Caco-2 (cell line): ENCODE data around the gene CRTC1. TPM values are rescaled to one million over a fixed set of nuclear protein-coding genes. Genes with fewer than 3 reads are reported as not detected.

ENCODE experiments used
- BruUV-seq: library from RNA; stranded (reverse); fragments of 400-500 nt; replicated peaks from 2 replicates; lab custom pipeline; 2021; lab: Mats Ljungman, UMichigan
- CTCF ChIA-PET: fragments of 300-600 bp; sonication (Branson Sonifier 250); formaldehyde crosslinking; loops from one replicate; lab custom pipeline; 2022; ENCODE audit warnings: antibody characterized with exemption; lab: Charles Lee
- POLR2A ChIA-PET: fragments of 300-600 bp; sonication (Branson Sonifier 250); formaldehyde crosslinking; loops from one replicate; lab custom pipeline; 2022; ENCODE audit warnings: antibody characterized with exemption; lab: Charles Lee
- DNase-seq, 2 experiments: peaks; one replicate each; pipeline versions ENCODE4 v3.0.0 to v3.0.0-alpha.2; 2020 to 2022
- H3K27me3 ChIP-seq: replicated peaks from 2 replicates; pipeline ENCODE4 v1.6.0; 2011; ENCODE audit warnings: low read length; ENCODE audit not compliant: control insufficient read depth, insufficient read depth
- H3K36me3 ChIP-seq: 2 replicates; pipeline ENCODE4 v1.5.1; 2011; ENCODE audit warnings: low read length; ENCODE audit not compliant: control insufficient read depth, insufficient read depth
- H3K4me1 ChIP-seq: fragments of 250-450 bp; sonication (Bioruptor Pico); 2 replicates; pipeline ENCODE4 v1.5.1; 2020; ENCODE audit warnings: mild to moderate bottlenecking
- H3K4me3 ChIP-seq: 2 replicates; pipeline ENCODE4 v1.5.1; 2011; ENCODE audit warnings: low read depth, mild to moderate bottlenecking, control low read depth, low read length
- H3K9me3 ChIP-seq: fragments of 250-450 bp; sonication (Bioruptor Pico); 2 replicates; pipeline ENCODE4 v1.5.1; 2020; ENCODE audit warnings: mild to moderate bottlenecking, moderate library complexity
- H3K27ac Mint-ChIP-seq: one replicate; pipeline ENCODE4 v1.8.0; 2022; ENCODE audit warnings: mixed read lengths; ENCODE audit not compliant: unreplicated experiment
- H3K27me3 Mint-ChIP-seq: one replicate; pipeline ENCODE4 v1.8.0; 2022; ENCODE audit warnings: mixed read lengths; ENCODE audit not compliant: insufficient read depth, unreplicated experiment
- H3K36me3 Mint-ChIP-seq: one replicate; pipeline ENCODE4 v1.8.0; 2022; ENCODE audit warnings: mild to moderate bottlenecking, mixed read lengths; ENCODE audit not compliant: insufficient read depth, unreplicated experiment
- H3K4me1 Mint-ChIP-seq: one replicate; pipeline ENCODE4 v1.8.0; 2022; ENCODE audit warnings: low read depth, mixed read lengths; ENCODE audit not compliant: unreplicated experiment
- H3K4me3 Mint-ChIP-seq: one replicate; pipeline ENCODE4 v1.8.0; 2022; ENCODE audit warnings: mild to moderate bottlenecking, moderate library complexity, mixed read lengths; ENCODE audit not compliant: unreplicated experiment
- H3K9me3 Mint-ChIP-seq: one replicate; pipeline ENCODE4 v1.8.0; 2022; ENCODE audit warnings: mixed read lengths; ENCODE audit not compliant: unreplicated experiment
- CTCF ChIP-seq, 2 experiments: fragments of 200-600 bp in 1 of 2; IDR thresholded peaks; 1 replicate in 1 of 2; 2 replicates in 1 of 2; pipeline versions ENCODE4 v1.5.1 to v1.8.0; 2011 to 2022; ENCODE audit warnings: antibody characterized with exemption in 1 of 2, control low read depth in 1 of 2, inconsistent platforms in 1 of 2, low read depth in 1 of 2, low read length in 1 of 2, mild to moderate bottlenecking in 1 of 2, moderate library complexity in 1 of 2; ENCODE audit not compliant: insufficient read depth in 1 of 2, severe bottlenecking in 1 of 2, unreplicated experiment in 1 of 2
- intact Hi-C: fragments of 100-400 bp; cut with micrococcal nuclease; formaldehyde crosslinking; loops from one replicate; pipeline ENCODE4 v1.10.0; 2022; ENCODE audit not compliant: unreplicated experiment
- total RNA-seq: library from RNA; stranded (reverse); gene quantifications from 2 replicates; pipeline ENCODE4 v1.2.3, GENCODE V29; 2022

Gene CRTC1
- total RNA-seq, 1 experiment from 2014 or later, result 13.8 TPM

GRCh38 chr19:18669524-18669817 is 14.0 kb upstream of the CRTC1 start:
- H3K27me3 Mint-ChIP-seq, result no peaks in the 10 kb centered on the region
- no peaks in the 10 kb centered on the region for H3K27me3 ChIP-seq
- BruUV-seq, result no TSS peak
- H3K27ac Mint-ChIP-seq, result no peak overlapping the region
- H3K9me3 Mint-ChIP-seq, result no peaks in the 10 kb centered on the region
- DNase-seq, result no peak
- no peak for TF ChIP-seq CTCF (IDR thresholded peaks at IDR 0.05; ENCODE audit: insufficient read depth in 1 of 2, low read depth in 1 of 2, low read length in 1 of 2, severe bottlenecking in 1 of 2, unreplicated experiment in 1 of 2)
- POLR2A ChIA-PET, result no interaction called here
- H3K4me1 ChIP-seq, result no peaks in the 10 kb centered on the region
- no peaks in the 10 kb centered on the region; the same call in 1 of the 2 replicates for H3K36me3 ChIP-seq
- no peaks in the 10 kb centered on the region for H3K4me1 Mint-ChIP-seq
- H3K9me3 ChIP-seq, result no peaks in the 10 kb centered on the region
- no peak overlapping the region for H3K4me3 Mint-ChIP-seq
- CTCF ChIA-PET, result no interaction called here
- no peak overlapping the region for H3K4me3 ChIP-seq
- intact Hi-C loops, result no loop called here
- H3K36me3 Mint-ChIP-seq, result peaks cover 5% of the 10 kb centered on the region

- CTCF ChIA-PET, result no interaction called here
- Histone ChIP-seq H3K27me3 (no peaks in the 10 kb centered on the region), H3K36me3 (no peaks in the 10 kb centered on the region; the same call in 1 of the 2 replicates), H3K9me3 (no peaks in the 10 kb centered on the region), H3K4me3 (no peak overlapping the region), H3K4me1 (no peaks in the 10 kb centered on the region)
- POLR2A ChIA-PET, result no interaction called here
- no peak overlapping the region for H3K27ac Mint-ChIP-seq
- no peak for TF ChIP-seq CTCF (IDR thresholded peaks at IDR 0.05; ENCODE audit: insufficient read depth in 1 of 2, low read depth in 1 of 2, low read length in 1 of 2, severe bottlenecking in 1 of 2, unreplicated experiment in 1 of 2)
- H3K27me3 Mint-ChIP-seq, result no peaks in the 10 kb centered on the region
- no peak overlapping the region for H3K4me3 Mint-ChIP-seq
- DNase-seq, result no peak
- H3K4me1 Mint-ChIP-seq, result no peaks in the 10 kb centered on the region
- BruUV-seq, result no TSS peak
- intact Hi-C loops, result loop anchor here (10.0 kb wide), 1 partner anchor 195 kb away; no protein-coding TSS in a partner anchor
- H3K9me3 Mint-ChIP-seq, result no peaks in the 10 kb centered on the region
- peaks cover 5% of the 10 kb centered on the region for H3K36me3 Mint-ChIP-seq
Observed at GRCh38 chr19:18669883-18670282, 13.6 kb upstream of the CRTC1 start.

- no peak for DNase-seq
- no TSS peak for BruUV-seq
- Mint-ChIP-seq H3K4me1 (no peaks in the 10 kb centered on the region), H3K27me3 (no peaks in the 10 kb centered on the region), H3K9me3 (no peaks in the 10 kb centered on the region), H3K27ac (no peak overlapping the region), H3K4me3 (no peak overlapping the region), H3K36me3 (peaks cover 5% of the 10 kb centered on the region)
- no peaks in the 10 kb centered on the region; the same call in 1 of the 2 replicates for H3K36me3 ChIP-seq
- no peak for TF ChIP-seq CTCF (IDR thresholded peaks at IDR 0.05; ENCODE audit: insufficient read depth in 1 of 2, low read depth in 1 of 2, low read length in 1 of 2, severe bottlenecking in 1 of 2, unreplicated experiment in 1 of 2)
- CTCF ChIA-PET, result no interaction called here
- intact Hi-C loops, result loop anchor here (10.0 kb wide), 1 partner anchor 196 kb away; no protein-coding TSS in a partner anchor
- H3K4me3 ChIP-seq, result no peak overlapping the region
- no peaks in the 10 kb centered on the region for H3K9me3 ChIP-seq
- H3K4me1 ChIP-seq, result no peaks in the 10 kb centered on the region
- no peaks in the 10 kb centered on the region for H3K27me3 ChIP-seq
- POLR2A ChIA-PET, result no interaction called here
Observed at GRCh38 chr19:18670312-18670711, 13.2 kb upstream of the CRTC1 start.
